GM12878 (cell line): Measurements from ENCODE around the gene MAP7D2.

Experiments
- GABPA ChIP-seq: IDR thresholded peaks from 2 replicates; pipeline ENCODE4 v1.6.1; 2014; ENCODE audit warnings: antibody characterized with exemption, low read depth, mild to moderate bottlenecking, inconsistent platforms
- SREBF2 ChIP-seq: IDR thresholded peaks from 2 replicates; pipeline ENCODE4 v1.6.1; 2012; ENCODE audit warnings: mild to moderate bottlenecking, low read length
- TF ChIP-seq, protein P1 (sequence below): IDR thresholded peaks from 2 replicates; pipeline ENCODE4 v1.6.1; 2012; ENCODE audit warnings: low read depth, low read length, improper control_type of control experiment

DNA sequence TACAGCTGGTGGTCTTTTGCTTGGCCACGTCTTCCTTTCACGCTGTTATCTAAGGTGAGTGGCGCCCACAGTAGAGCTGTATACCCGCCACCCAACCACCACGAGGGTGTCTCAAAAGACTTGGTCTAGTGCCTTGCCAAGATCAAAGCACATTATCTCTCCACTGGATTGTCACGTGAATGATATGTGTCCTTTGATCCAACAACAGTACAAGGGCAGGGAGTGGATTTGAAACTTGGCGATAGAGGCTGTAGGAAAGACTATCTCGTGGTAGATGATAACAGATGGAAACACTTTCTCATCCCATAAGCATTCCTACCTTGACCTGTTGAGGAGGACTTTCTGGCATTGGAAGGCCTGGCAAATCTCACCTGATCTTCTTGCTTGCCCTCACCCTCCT lies 88.1 kb downstream of the MAP7D2 start:
- TF ChIP-seq, protein P1, sequence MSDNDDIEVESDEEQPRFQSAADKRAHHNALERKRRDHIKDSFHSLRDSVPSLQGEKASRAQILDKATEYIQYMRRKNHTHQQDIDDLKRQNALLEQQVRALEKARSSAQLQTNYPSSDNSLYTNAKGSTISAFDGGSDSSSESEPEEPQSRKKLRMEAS: no peak
- TF ChIP-seq GABPA (no peak), SREBF2 (no peak)
